ENCODE results near the gene SSTR3.
"Not testable (repeated sequence)": the region's sequence is repeated elsewhere in the genome, so short reads cannot be mapped to it uniquely, and the experiment has no call there.

SSTR3 gene

GRCh38 chr22:37171662-37172061 lies 40.6 kb downstream of the SSTR3 start:
- no peak overlapping the region for H3K27ac ChIP-seq (replicated peaks)
- H3K27me3 ChIP-seq (ENCODE audit: insufficient read depth, poor library complexity, severe bottlenecking): no peaks in the 10 kb centered on the region
- TF ChIP-seq GABPA (IDR thresholded peaks at IDR 0.05; ENCODE audit: low read depth): no peak
- TF ChIP-seq SPI1 (IDR thresholded peaks at IDR 0.05; ENCODE audit: borderline replicate concordance, low read depth): no peak
- no peak for TF ChIP-seq CTCF (IDR thresholded peaks at IDR 0.05; ENCODE audit: insufficient read depth, low read length)
- TF ChIP-seq POLR2AphosphoS5 (IDR thresholded peaks at IDR 0.05; ENCODE audit: low read depth): no peak
- no peak for TF ChIP-seq REST (IDR thresholded peaks at IDR 0.05; ENCODE audit: insufficient replicate concordance, low read depth)
- no peak overlapping the region for H3K4me3 ChIP-seq (replicated peaks; ENCODE audit: insufficient read depth, low read length)
- DNase-seq (ENCODE audit: low read depth in 1 of 2, low spot score in 1 of 2): no peak

- H3K4me3 ChIP-seq (replicated peaks; ENCODE audit: insufficient read depth, low read length); H3K27me3 ChIP-seq (ENCODE audit: insufficient read depth, poor library complexity, severe bottlenecking); DNase-seq (ENCODE audit: low read depth in 1 of 2, low spot score in 1 of 2); H3K27ac ChIP-seq (replicated peaks): not testable (repeated sequence)
These were observed 41.4 kb downstream of the SSTR3 start for GRCh38 chr22:37170689-37171405.

- Histone ChIP-seq H3K4me3 (replicated peaks; ENCODE audit: insufficient read depth, low read length) (no peak overlapping the region), H3K27ac (replicated peaks) (no peak overlapping the region), H3K27me3 (ENCODE audit: insufficient read depth, poor library complexity, severe bottlenecking) (no peaks in the 10 kb centered on the region)
- TF ChIP-seq CTCF (IDR thresholded peaks at IDR 0.05; ENCODE audit: insufficient read depth, low read length) (no peak), POLR2AphosphoS5 (IDR thresholded peaks at IDR 0.05; ENCODE audit: low read depth) (no peak), GABPA (IDR thresholded peaks at IDR 0.05; ENCODE audit: low read depth) (no peak), SPI1 (IDR thresholded peaks at IDR 0.05; ENCODE audit: borderline replicate concordance, low read depth) (no peak), REST (IDR thresholded peaks at IDR 0.05; ENCODE audit: insufficient replicate concordance, low read depth) (no peak)
- no peak for DNase-seq (ENCODE audit: low read depth in 1 of 2, low spot score in 1 of 2)
These were observed 42.2 kb downstream of the SSTR3 start for GRCh38 chr22:37169947-37170688.

GRCh38 chr22:37169406-37169805 lies 42.9 kb downstream of the SSTR3 start:
- Histone ChIP-seq H3K27me3 (ENCODE audit: insufficient read depth, poor library complexity, severe bottlenecking) (no peaks in the 10 kb centered on the region), H3K4me3 (replicated peaks; ENCODE audit: insufficient read depth, low read length) (no peak overlapping the region), H3K27ac (replicated peaks) (no peak overlapping the region)
- no peak for TF ChIP-seq POLR2AphosphoS5 (IDR thresholded peaks at IDR 0.05; ENCODE audit: low read depth)
- TF ChIP-seq CTCF (IDR thresholded peaks at IDR 0.05; ENCODE audit: insufficient read depth, low read length): no peak
- no peak for TF ChIP-seq SPI1 (IDR thresholded peaks at IDR 0.05; ENCODE audit: borderline replicate concordance, low read depth)
- TF ChIP-seq REST (IDR thresholded peaks at IDR 0.05; ENCODE audit: insufficient replicate concordance, low read depth): no peak
- no peak for TF ChIP-seq GABPA (IDR thresholded peaks at IDR 0.05; ENCODE audit: low read depth)
- DNase-seq (ENCODE audit: low read depth in 1 of 2, low spot score in 1 of 2): no peak

All from HL-60 (cell line).